ENCODE data around the gene CNST. TPM values are rescaled to one million over a fixed set of nuclear protein-coding genes. Genes with fewer than 3 reads are reported as not detected.
A peak's percentile ranks its signal among the peaks of the same experiment; 100 is the strongest.
"Not testable (repeated sequence)": the region's sequence is repeated elsewhere in the genome, so short reads cannot be mapped to it uniquely, and the experiment has no call there.

The CNST gene
- total RNA-seq, 2 experiments from 2014 or later, result 22.1 to 25.3 TPM

DNA sequence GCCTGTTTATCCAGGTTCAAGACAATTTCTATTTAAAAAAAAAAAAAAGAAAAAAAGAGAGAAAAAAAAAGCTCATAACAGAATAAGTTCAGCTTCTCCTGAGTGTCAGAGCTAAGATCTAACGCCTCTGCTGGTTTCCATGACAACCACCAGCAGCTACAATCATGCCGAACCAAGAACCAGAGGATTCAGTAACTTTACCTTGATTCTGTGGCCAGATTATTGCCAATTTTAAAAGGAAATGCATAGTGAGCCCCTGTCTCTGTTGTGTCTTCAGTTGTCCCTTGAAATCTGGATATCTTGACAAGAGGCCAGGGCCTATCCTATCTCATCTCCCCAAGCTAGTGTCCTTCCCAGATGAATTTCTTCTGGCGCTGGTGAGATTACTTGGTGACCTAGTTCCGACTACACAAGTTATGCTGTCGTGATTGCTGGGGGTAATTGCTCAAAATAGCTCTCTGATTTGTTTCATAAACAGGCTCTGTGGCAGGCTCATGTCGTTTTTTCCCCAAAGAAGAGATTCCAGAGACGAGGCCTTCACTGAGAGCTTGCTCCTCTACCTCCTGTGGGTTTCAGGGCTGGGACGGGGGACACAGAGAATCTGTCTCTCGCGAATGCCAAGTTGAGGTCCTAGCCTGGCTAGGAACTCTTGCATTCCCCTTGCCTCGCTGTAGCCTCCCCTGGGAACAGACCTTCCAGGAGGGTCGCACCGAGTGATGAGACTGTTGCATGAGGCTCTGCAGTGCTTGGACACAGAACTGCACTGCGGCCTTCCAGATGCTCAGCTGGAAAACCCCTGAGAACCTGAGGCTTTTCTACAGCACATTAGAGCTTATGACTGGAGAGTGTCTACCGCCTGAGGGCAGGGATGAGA, 125.6 kb downstream of the CNST start:
- DNase-seq, result no peak
- no peaks in the 10 kb centered on the region for H3K36me3 Mint-ChIP-seq (ENCODE audit: low read depth)
- peaks cover 9% of the 10 kb centered on the region for H3K9me3 Mint-ChIP-seq
- H3K4me3 Mint-ChIP-seq, result no peak overlapping the region
- intact Hi-C loops (cut with micrococcal nuclease), result loop anchor here (10.0 kb wide), 1 partner anchor 143 kb away; no protein-coding TSS in a partner anchor
- peaks cover 2% of the 10 kb centered on the region for H3K4me1 Mint-ChIP-seq (ENCODE audit: low read depth)
- H3K27me3 Mint-ChIP-seq (ENCODE audit: low read depth), result no peaks in the 10 kb centered on the region
- CTCF ChIA-PET, result interaction anchor here (0.6 kb wide), 1 partner anchor 60 kb away, joined by 4 read pairs; no protein-coding TSS in a partner anchor
- H3K27ac Mint-ChIP-seq, result no peak overlapping the region

DNA sequence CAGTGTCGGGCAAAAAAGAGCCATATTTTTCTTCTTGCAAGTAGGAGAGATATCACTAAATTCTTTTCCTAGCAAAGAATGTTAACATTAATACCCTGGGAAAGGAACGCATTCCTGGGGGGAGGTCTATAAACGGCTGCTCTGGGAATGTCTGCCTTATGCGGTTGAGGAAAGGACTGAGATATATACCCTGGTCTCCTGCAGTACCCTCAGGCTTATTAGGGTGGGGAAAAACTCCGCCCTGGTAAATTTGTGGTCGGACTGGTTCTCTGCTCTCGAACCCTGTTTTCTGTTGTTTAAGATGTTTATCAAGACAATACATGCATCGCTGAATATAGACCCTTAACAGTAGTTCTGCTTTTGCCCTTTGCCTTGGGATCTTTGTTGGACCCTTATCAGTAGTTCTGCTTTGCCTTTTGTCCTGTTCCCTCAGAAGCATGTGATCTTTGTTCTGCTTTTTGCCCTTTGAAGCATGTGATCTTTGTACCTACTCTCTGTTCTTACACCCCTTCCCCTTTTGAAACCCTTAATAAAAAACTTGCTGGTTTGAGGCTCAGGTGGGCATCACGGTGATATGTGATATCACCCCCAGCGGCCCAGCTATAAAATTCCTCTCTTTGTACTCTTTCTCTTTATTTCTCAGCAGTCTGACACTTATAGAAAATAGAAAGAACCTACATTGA, 128.1 kb downstream of the CNST start:
- intact Hi-C loops (cut with micrococcal nuclease), result loop anchor here (10.0 kb wide), 1 partner anchor 140 kb away; no protein-coding TSS in a partner anchor
- H3K36me3 Mint-ChIP-seq (ENCODE audit: low read depth); DNase-seq; H3K4me1 Mint-ChIP-seq (ENCODE audit: low read depth); H3K27me3 Mint-ChIP-seq (ENCODE audit: low read depth); H3K4me3 Mint-ChIP-seq; H3K9me3 Mint-ChIP-seq; H3K27ac Mint-ChIP-seq: not testable (repeated sequence)
- CTCF ChIA-PET, result interaction anchor here (1.8 kb wide), 1 partner anchor 197 kb away, joined by 8 read pairs; no protein-coding TSS in a partner anchor

DNA sequence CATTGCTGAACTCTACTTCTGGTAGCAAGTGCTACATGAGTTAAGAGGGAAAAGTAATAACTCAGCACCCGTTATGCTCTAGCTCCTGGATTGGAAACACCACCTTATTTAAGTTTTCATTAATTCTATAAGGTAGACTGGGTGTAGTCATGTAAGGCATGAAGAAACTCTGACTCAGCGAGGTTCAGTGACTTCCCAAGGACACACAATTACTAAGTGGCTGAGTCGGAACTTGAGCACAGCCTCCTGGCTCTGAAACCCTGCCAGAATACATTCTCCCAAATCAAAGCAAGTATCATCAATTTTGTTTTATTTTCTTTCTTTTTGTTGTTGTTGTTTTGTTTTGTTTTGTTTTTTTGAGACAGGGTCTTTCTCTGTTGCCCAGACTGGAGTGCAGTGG, 128.9 kb downstream of the CNST start:
- DNase-seq, result no peak
- H3K27ac Mint-ChIP-seq, result no peak overlapping the region
- H3K4me1 Mint-ChIP-seq (ENCODE audit: low read depth), result peaks cover 2% of the 10 kb centered on the region

DNA sequence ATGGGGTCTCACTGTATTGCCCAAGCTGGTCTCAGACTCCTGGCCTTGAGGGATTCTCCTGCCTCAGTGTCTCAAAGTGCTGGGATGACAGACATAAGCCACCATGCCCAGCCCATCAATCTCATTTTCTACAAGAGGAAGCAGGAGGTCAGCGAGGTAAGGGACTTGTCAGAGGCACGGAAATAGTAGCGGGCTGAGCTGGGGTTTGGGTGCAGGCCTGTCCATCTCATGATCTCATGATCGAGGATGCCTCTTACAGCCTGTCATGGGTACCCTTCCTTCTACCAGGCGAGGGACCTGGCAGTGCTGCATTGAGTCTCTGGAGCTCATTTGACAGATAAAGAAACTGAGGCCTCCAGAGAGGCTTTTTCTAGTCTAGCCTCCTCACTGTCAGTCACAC, 129.4 kb downstream of the CNST start:
- Mint-ChIP-seq H3K9me3 (peaks cover 9% of the 10 kb centered on the region), H3K4me3 (no peak overlapping the region), H3K4me1 (ENCODE audit: low read depth) (peaks cover 2% of the 10 kb centered on the region), H3K27ac (no peak overlapping the region), H3K36me3 (ENCODE audit: low read depth) (no peaks in the 10 kb centered on the region), H3K27me3 (ENCODE audit: low read depth) (no peaks in the 10 kb centered on the region)
- DNase-seq, result no peak
- intact Hi-C loops (cut with micrococcal nuclease), result loop anchor here (5.0 to 10.0 kb wide), 2 partner anchors 139 to 683 kb away; no protein-coding TSS in a partner anchor
- CTCF ChIA-PET, result interaction anchor here (0.5 to 1.8 kb wide), 7 partner anchors 12 to 939 kb away, joined by 3 to 8 read pairs (median 4); no protein-coding TSS in a partner anchor

More for the DNA sequence above, 128.9 kb downstream of the CNST start:
- no peaks in the 10 kb centered on the region for H3K36me3 Mint-ChIP-seq (ENCODE audit: low read depth)
- peaks cover 9% of the 10 kb centered on the region for H3K9me3 Mint-ChIP-seq
- intact Hi-C loops (cut with micrococcal nuclease), result loop anchor here (5.0 to 10.0 kb wide), 2 partner anchors 140 to 683 kb away; no protein-coding TSS in a partner anchor
- H3K27me3 Mint-ChIP-seq (ENCODE audit: low read depth), result no peaks in the 10 kb centered on the region
- CTCF ChIA-PET, result interaction anchor here (1.2 to 1.8 kb wide), 3 partner anchors 11 to 197 kb away, joined by 4 to 8 read pairs (median 4); no protein-coding TSS in a partner anchor
- H3K4me3 Mint-ChIP-seq, result no peak overlapping the region

DNA sequence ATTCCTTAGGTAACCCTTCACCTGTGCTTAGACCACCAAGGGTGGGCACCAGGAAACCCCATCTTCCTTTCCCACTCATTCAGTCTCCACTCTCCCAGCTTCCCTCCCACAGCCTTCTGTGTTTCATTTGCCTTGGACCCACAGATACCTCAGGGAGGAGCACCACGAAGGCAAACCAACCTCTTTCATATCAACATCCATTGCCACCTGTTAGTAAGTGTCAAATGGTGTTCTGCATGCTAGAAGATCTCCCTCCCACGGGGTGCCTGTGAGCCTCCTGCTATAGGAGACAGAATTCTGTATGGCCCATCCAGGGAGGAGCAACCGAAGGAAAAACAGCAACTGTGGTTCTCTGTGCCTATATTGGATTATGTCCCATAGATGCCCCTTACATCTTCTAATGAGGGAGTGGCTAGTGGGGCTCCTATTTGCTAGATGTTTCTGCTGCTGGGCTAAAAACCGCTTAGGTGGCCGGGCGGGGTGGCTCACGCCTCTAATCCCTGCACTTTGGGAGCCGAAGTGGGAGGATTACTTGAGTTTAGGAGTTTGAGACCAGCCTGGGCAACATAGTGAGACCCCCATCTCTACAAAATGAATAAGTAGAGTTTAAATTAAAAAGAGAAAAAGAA, 132.3 kb downstream of the CNST start:
- Mint-ChIP-seq H3K27ac (peak overlapping the region; percentile 30), H3K9me3 (peaks cover 7% of the 10 kb centered on the region), H3K4me3 (peak overlapping the region; percentile 32), H3K27me3 (ENCODE audit: low read depth) (peaks cover under 1% of the 10 kb centered on the region), H3K36me3 (ENCODE audit: low read depth) (no peaks in the 10 kb centered on the region), H3K4me1 (ENCODE audit: low read depth) (peaks cover 2% of the 10 kb centered on the region)
- no peak for DNase-seq
- intact Hi-C loops (cut with micrococcal nuclease), result loop anchor here (1.0 to 10.0 kb wide), 10 partner anchors 9 to 1544 kb away; partner anchors contain the start of genes CNST, KIF26B, SCCPDH and TFB2M
- CTCF ChIA-PET, result no interaction called here

DNA sequence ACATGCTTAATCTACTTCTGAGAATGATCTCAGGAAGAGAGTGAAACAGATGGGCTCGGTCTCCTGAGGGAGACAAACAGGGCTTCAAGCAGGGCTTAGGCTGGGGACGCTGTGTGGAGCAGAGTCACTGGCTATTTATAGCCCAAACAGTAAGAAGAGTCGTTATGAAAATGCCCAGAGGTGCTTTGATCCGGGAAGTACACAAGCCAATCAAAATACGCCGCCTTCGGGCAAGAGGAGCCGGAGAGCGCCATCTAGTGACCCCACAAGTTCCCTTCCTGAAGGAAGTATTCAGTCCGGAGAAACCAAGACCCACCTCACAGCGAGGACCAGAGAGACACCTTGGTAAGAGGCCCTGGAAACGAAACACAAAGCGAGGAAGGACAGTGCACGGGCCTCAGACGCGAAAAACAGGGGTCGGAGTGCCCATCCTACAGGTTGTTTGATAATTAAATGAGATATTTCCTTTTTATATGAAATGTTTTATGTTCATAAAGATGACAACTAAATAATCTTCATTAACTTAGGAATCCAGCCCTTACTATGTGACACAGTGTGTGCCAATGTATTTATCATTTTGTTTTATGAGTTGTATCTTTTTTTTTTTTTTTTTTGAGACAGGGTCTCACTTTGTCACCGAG, 133.0 kb downstream of the CNST start:
- H3K9me3 Mint-ChIP-seq, result peaks cover 4% of the 10 kb centered on the region
- H3K4me1 Mint-ChIP-seq (ENCODE audit: low read depth), result peaks cover 2% of the 10 kb centered on the region
- peak overlapping the region; percentile 32 for H3K4me3 Mint-ChIP-seq
- intact Hi-C loops (cut with micrococcal nuclease), result loop anchor here (1.0 to 10.0 kb wide), 10 partner anchors 10 to 1545 kb away; partner anchors contain the start of genes CNST, KIF26B, SCCPDH and TFB2M
- peak overlapping the region; percentile 30 for H3K27ac Mint-ChIP-seq
- peak; percentile 93 for DNase-seq
- H3K27me3 Mint-ChIP-seq (ENCODE audit: low read depth), result peaks cover 6% of the 10 kb centered on the region
- H3K36me3 Mint-ChIP-seq (ENCODE audit: low read depth), result no peaks in the 10 kb centered on the region
- CTCF ChIA-PET, result interaction anchor here (0.7 to 2.0 kb wide), 3 partner anchors 201 to 408 kb away, joined by 3 to 9 read pairs (median 4); no protein-coding TSS in a partner anchor

DNA sequence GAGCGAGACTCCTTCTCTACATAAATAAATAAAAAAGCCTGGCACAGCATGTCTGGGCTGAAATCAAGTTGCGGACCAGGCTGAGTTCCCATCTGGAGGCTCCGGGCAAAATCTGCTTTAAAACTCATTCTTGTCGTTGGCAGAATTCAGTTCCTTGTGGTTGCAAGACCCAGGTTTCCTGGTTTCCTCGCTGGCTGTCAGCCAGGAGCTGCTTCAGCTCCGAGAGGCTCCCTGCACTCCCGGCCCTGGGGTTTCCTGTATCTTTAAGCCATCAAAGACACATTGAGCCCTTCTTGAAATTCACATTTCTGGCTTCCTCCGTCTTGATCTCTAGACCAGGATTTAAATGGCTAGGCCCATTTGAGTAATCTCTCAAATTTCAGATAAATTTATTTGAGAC, 137.3 kb downstream of the CNST start:
- Mint-ChIP-seq H3K27ac (no peak overlapping the region), H3K27me3 (ENCODE audit: low read depth) (peaks cover 6% of the 10 kb centered on the region), H3K4me1 (ENCODE audit: low read depth) (peaks cover 4% of the 10 kb centered on the region), H3K36me3 (ENCODE audit: low read depth) (no peaks in the 10 kb centered on the region), H3K4me3 (no peak overlapping the region), H3K9me3 (no peaks in the 10 kb centered on the region)
- intact Hi-C loops (cut with micrococcal nuclease), result no loop called here
- no peak for DNase-seq
- CTCF ChIA-PET, result interaction anchor here (0.6 to 0.9 kb wide), 2 partner anchors 15 to 248 kb away, joined by 3 to 6 read pairs; no protein-coding TSS in a partner anchor

DNA sequence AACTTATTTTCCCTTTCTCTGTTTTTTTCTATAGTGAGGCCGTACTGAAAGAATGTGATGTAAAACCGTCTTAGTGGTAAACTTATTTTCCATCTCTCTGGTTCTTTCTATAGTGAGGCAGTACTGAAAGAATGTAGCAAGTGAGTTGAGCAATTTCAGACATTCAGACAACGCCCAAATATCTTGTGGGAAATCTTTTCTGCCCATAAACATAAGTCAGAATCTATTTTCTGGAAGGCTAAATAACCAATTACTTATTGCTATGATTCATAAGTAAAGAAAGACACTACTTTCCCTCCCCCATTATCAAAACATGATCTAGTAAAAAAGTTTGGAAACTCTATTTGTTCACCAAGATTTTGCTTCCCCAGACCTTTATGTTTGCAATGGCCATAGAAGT, 139.1 kb downstream of the CNST start:
- intact Hi-C loops (cut with micrococcal nuclease), result no loop called here
- Mint-ChIP-seq H3K27me3 (ENCODE audit: low read depth) (peaks cover 7% of the 10 kb centered on the region), H3K4me3 (no peak overlapping the region), H3K36me3 (ENCODE audit: low read depth) (no peaks in the 10 kb centered on the region), H3K4me1 (ENCODE audit: low read depth) (peaks cover 2% of the 10 kb centered on the region), H3K9me3 (peaks cover 2% of the 10 kb centered on the region), H3K27ac (no peak overlapping the region)
- CTCF ChIA-PET, result no interaction called here
- DNase-seq, result no peak

DNA sequence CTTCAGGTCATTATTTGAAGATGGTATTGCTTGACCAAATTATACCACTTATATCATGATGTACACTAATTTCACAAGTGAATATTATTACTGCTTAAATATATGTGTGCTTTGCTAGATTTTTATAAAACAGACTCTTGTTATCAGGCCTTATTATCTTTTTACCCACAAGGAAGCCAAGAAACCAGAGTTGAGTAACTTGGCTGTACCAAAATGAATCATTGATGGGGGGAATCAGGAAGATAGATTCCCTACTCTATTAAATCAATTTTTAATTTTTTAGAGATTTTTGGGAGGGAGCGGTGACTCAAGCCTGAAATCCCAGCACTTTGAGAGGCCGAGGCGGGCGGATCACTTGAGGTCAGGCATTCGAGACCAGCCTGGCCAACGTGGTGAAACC, 141.9 kb downstream of the CNST start:
- CTCF ChIA-PET, result interaction anchor here (1.0 to 1.5 kb wide), 2 partner anchors 12 to 48 kb away, joined by 4 read pairs; no protein-coding TSS in a partner anchor
- Mint-ChIP-seq H3K4me1 (ENCODE audit: low read depth) (peaks cover 2% of the 10 kb centered on the region), H3K36me3 (ENCODE audit: low read depth) (no peaks in the 10 kb centered on the region), H3K9me3 (peaks cover 2% of the 10 kb centered on the region), H3K27me3 (ENCODE audit: low read depth) (peaks cover 11% of the 10 kb centered on the region), H3K27ac (no peak overlapping the region), H3K4me3 (no peak overlapping the region)
- no peak for DNase-seq
- intact Hi-C loops (cut with micrococcal nuclease), result no loop called here

DNA sequence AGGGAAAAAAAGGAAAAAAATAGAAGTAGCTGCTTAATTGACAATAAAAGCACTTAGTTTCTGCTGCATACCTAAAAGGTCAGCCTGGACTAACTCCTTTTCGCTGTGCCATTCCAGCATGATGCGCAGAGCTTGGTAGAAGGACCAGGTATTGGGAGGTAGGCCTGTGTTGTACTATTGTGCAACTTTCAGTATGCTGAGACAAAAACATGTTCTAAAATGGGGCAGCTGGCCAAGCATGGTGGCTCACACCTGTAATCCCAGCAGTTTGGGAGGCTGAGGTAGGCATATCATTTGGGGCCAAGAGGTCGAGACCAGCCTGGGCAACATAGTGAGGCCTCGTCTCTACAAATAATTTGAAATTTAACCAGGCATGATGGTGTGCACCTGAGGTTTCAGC, 142.9 kb downstream of the CNST start:
- H3K27ac Mint-ChIP-seq, result no peak overlapping the region
- H3K9me3 Mint-ChIP-seq, result peaks cover 2% of the 10 kb centered on the region
- no peak overlapping the region for H3K4me3 Mint-ChIP-seq
- peaks cover 5% of the 10 kb centered on the region for H3K27me3 Mint-ChIP-seq (ENCODE audit: low read depth)
- CTCF ChIA-PET, result interaction anchor here (0.7 to 1.5 kb wide), 2 partner anchors 13 to 172 kb away, joined by 3 to 4 read pairs; no protein-coding TSS in a partner anchor
- no peak for DNase-seq
- H3K4me1 Mint-ChIP-seq (ENCODE audit: low read depth), result peaks cover 2% of the 10 kb centered on the region
- no peaks in the 10 kb centered on the region for H3K36me3 Mint-ChIP-seq (ENCODE audit: low read depth)
- intact Hi-C loops (cut with micrococcal nuclease), result no loop called here

DNA sequence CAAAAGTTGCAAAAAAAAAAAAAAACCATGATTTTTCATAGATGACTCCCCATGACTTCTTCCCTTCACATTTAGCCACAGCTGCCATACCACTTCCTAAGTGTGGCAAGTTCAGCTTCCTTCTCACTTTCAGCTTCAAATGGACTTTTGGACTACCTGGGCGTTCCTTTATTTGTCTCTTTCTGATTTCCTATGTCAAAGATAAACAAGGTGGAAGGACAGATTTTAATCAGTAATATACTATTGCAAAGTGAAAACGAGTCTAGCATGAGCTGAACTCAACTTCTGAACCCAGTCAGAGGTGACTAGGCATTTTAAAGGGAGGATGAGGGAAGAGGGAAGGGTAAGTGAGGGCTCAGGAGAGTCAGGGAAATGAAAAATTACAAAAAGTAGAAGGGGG, 143.6 kb downstream of the CNST start:
- Mint-ChIP-seq H3K27ac (no peak overlapping the region), H3K4me3 (no peak overlapping the region), H3K27me3 (ENCODE audit: low read depth) (peaks cover 5% of the 10 kb centered on the region), H3K9me3 (peaks cover 2% of the 10 kb centered on the region), H3K4me1 (ENCODE audit: low read depth) (peaks cover 2% of the 10 kb centered on the region), H3K36me3 (ENCODE audit: low read depth) (no peaks in the 10 kb centered on the region)
- intact Hi-C loops (cut with micrococcal nuclease), result no loop called here
- DNase-seq, result no peak
- CTCF ChIA-PET, result interaction anchor here (0.7 kb wide), 1 partner anchor 173 kb away, joined by 3 read pairs; no protein-coding TSS in a partner anchor

Measured in activated naive CD4-positive, alpha-beta T cell treated with anti-CD3 and anti-CD28 coated beads for 36 hours (primary cell).